HepG2 (cell line): ENCODE measurements around the gene SKIDA1. TPM values are rescaled to one million over a fixed set of nuclear protein-coding genes. Genes with fewer than 3 reads are reported as not detected.

ENCODE experiments used
- ATRX ChIP-seq: sonication (generic); formaldehyde crosslinking; IDR thresholded peaks from 2 replicates; pipeline ENCODE4 v1.4.0; 2020; ENCODE audit warnings: missing genetic modification reagents, borderline replicate concordance
- CSRNP1 ChIP-seq: sonication (generic); formaldehyde crosslinking; IDR thresholded peaks from 2 replicates; pipeline ENCODE4 v1.8.1; 2023; ENCODE audit warnings: mild to moderate bottlenecking, missing genetic modification reagents
- JDP2 ChIP-seq: sonication (generic); formaldehyde crosslinking; IDR thresholded peaks from 2 replicates; pipeline ENCODE4 v1.8.1; 2022; ENCODE audit warnings: missing genetic modification reagents, borderline replicate concordance
- NFATC3 ChIP-seq: sonication (generic); formaldehyde crosslinking; IDR thresholded peaks from 2 replicates; pipeline ENCODE4 v1.5.1; 2020; ENCODE audit warnings: mild to moderate bottlenecking, missing genetic modification reagents
- POLR2AphosphoS2 ChIP-seq: IDR thresholded peaks from 2 replicates; pipeline ENCODE4 v1.6.1; 2011; ENCODE audit warnings: low read depth, low read length, improper control_type of control experiment
- ZNF550 ChIP-seq: sonication (generic); formaldehyde crosslinking; IDR thresholded peaks from 2 replicates; pipeline ENCODE4 v1.4.0; 2020; ENCODE audit warnings: mild to moderate bottlenecking, missing genetic modification reagents, borderline replicate concordance
- ZNF570 ChIP-seq: sonication (generic); formaldehyde crosslinking; IDR thresholded peaks from 2 replicates; pipeline ENCODE4 v1.4.0; 2020; ENCODE audit warnings: mild to moderate bottlenecking, missing genetic modification reagents, borderline replicate concordance
- ZNF605 ChIP-seq: sonication (generic); formaldehyde crosslinking; IDR thresholded peaks from 2 replicates; pipeline ENCODE4 v1.8.0; 2022; ENCODE audit warnings: mild to moderate bottlenecking, missing genetic modification reagents
- polyA plus RNA-seq, 8 experiments: library from polyadenylated mRNA; depleted of rRNA in 3 of 8; stranded (reverse) in 7 of 8; unstranded in 1 of 8; fragments of >200 nt; fragmentation: Illumina TruSeq in 4 of 8; extraction: Trizol in 4 of 8; gene quantifications; 2 replicates each; pipeline versions ENCODE4 v1.2.1 to v1.2.3, GENCODE V29; 2011 to 2016; ENCODE audit warnings: low read depth in 4 of 8, missing spikeins in 1 of 8, mixed read lengths in 1 of 8; ENCODE audit not compliant: insufficient read depth in 1 of 8
- total RNA-seq, 5 experiments: library from RNA; depleted of rRNA; stranded (reverse); fragments of >200 nt; fragmentation: Illumina TruSeq; extraction: Trizol; gene quantifications; 2 replicates each; pipeline ENCODE4 v1.2.3, GENCODE V29; 2016; ENCODE audit warnings: low read depth in 1 of 5
- TF ChIP-seq, protein P1 (sequence below): sonication (generic); formaldehyde crosslinking; IDR thresholded peaks from 2 replicates; pipeline ENCODE4 v1.4.0; 2020; ENCODE audit warnings: missing genetic modification reagents
- TF ChIP-seq, protein P2 (sequence below): sonication (generic); formaldehyde crosslinking; conservative IDR thresholded peaks from 2 replicates; pipeline ENCODE4 v1.8.0; 2022; ENCODE audit warnings: missing genetic modification reagents
- TF ChIP-seq, protein P3 (sequence below): sonication (generic); formaldehyde crosslinking; IDR thresholded peaks from 2 replicates; pipeline ENCODE4 v1.9.0; 2021; ENCODE audit warnings: missing genetic modification reagents, borderline replicate concordance
- TF ChIP-seq, protein P4 (sequence below): sonication (generic); formaldehyde crosslinking; IDR thresholded peaks from 2 replicates; pipeline ENCODE4 v1.4.0; 2020; ENCODE audit warnings: mild to moderate bottlenecking, missing genetic modification reagents
- TF ChIP-seq, protein P5 (sequence below): sonication (generic); formaldehyde crosslinking; IDR thresholded peaks from 2 replicates; pipeline ENCODE4 v1.5.1; 2020; ENCODE audit warnings: mild to moderate bottlenecking, missing genetic modification reagents, borderline replicate concordance

SKIDA1 gene
- total and polyA plus RNA-seq, 2 of the 13 experiments (the other 11 are each of a cell fraction or from before 2014, with no cell fraction given), result 0.73 to 1.5 TPM

GRCh38 chr10:21524526-21525366 is 736 bp downstream of the SKIDA1 start (continued):
- TF ChIP-seq, protein P1, sequence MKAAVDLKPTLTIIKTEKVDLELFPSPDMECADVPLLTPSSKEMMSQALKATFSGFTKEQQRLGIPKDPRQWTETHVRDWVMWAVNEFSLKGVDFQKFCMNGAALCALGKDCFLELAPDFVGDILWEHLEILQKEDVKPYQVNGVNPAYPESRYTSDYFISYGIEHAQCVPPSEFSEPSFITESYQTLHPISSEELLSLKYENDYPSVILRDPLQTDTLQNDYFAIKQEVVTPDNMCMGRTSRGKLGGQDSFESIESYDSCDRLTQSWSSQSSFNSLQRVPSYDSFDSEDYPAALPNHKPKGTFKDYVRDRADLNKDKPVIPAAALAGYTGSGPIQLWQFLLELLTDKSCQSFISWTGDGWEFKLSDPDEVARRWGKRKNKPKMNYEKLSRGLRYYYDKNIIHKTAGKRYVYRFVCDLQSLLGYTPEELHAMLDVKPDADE (CRISPR knock-in tag), result no peak
- TF ChIP-seq ZNF550 (CRISPR knock-in tag) (no peak), POLR2AphosphoS2 (no peak), ZNF570 (CRISPR knock-in tag) (no peak), CSRNP1 (CRISPR knock-in tag) (no peak), JDP2 (CRISPR knock-in tag) (no peak), ZNF605 (no peak), NFATC3 (CRISPR knock-in tag) (no peak), ATRX (CRISPR knock-in tag) (no peak)
- TF ChIP-seq, protein P2, sequence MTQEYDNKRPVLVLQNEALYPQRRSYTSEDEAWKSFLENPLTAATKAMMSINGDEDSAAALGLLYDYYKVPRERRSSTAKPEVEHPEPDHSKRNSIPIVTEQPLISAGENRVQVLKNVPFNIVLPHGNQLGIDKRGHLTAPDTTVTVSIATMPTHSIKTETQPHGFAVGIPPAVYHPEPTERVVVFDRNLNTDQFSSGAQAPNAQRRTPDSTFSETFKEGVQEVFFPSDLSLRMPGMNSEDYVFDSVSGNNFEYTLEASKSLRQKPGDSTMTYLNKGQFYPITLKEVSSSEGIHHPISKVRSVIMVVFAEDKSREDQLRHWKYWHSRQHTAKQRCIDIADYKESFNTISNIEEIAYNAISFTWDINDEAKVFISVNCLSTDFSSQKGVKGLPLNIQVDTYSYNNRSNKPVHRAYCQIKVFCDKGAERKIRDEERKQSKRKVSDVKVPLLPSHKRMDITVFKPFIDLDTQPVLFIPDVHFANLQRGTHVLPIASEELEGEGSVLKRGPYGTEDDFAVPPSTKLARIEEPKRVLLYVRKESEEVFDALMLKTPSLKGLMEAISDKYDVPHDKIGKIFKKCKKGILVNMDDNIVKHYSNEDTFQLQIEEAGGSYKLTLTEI (CRISPR knock-in tag), result no peak
- TF ChIP-seq, protein P3, sequence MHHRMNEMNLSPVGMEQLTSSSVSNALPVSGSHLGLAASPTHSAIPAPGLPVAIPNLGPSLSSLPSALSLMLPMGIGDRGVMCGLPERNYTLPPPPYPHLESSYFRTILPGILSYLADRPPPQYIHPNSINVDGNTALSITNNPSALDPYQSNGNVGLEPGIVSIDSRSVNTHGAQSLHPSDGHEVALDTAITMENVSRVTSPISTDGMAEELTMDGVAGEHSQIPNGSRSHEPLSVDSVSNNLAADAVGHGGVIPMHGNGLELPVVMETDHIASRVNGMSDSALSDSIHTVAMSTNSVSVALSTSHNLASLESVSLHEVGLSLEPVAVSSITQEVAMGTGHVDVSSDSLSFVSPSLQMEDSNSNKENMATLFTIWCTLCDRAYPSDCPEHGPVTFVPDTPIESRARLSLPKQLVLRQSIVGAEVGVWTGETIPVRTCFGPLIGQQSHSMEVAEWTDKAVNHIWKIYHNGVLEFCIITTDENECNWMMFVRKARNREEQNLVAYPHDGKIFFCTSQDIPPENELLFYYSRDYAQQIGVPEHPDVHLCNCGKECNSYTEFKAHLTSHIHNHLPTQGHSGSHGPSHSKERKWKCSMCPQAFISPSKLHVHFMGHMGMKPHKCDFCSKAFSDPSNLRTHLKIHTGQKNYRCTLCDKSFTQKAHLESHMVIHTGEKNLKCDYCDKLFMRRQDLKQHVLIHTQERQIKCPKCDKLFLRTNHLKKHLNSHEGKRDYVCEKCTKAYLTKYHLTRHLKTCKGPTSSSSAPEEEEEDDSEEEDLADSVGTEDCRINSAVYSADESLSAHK, result no peak
- TF ChIP-seq, protein P4, sequence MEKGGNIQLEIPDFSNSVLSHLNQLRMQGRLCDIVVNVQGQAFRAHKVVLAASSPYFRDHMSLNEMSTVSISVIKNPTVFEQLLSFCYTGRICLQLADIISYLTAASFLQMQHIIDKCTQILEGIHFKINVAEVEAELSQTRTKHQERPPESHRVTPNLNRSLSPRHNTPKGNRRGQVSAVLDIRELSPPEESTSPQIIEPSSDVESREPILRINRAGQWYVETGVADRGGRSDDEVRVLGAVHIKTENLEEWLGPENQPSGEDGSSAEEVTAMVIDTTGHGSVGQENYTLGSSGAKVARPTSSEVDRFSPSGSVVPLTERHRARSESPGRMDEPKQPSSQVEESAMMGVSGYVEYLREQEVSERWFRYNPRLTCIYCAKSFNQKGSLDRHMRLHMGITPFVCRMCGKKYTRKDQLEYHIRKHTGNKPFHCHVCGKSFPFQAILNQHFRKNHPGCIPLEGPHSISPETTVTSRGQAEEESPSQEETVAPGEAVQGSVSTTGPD, result no peak
- TF ChIP-seq, protein P5, sequence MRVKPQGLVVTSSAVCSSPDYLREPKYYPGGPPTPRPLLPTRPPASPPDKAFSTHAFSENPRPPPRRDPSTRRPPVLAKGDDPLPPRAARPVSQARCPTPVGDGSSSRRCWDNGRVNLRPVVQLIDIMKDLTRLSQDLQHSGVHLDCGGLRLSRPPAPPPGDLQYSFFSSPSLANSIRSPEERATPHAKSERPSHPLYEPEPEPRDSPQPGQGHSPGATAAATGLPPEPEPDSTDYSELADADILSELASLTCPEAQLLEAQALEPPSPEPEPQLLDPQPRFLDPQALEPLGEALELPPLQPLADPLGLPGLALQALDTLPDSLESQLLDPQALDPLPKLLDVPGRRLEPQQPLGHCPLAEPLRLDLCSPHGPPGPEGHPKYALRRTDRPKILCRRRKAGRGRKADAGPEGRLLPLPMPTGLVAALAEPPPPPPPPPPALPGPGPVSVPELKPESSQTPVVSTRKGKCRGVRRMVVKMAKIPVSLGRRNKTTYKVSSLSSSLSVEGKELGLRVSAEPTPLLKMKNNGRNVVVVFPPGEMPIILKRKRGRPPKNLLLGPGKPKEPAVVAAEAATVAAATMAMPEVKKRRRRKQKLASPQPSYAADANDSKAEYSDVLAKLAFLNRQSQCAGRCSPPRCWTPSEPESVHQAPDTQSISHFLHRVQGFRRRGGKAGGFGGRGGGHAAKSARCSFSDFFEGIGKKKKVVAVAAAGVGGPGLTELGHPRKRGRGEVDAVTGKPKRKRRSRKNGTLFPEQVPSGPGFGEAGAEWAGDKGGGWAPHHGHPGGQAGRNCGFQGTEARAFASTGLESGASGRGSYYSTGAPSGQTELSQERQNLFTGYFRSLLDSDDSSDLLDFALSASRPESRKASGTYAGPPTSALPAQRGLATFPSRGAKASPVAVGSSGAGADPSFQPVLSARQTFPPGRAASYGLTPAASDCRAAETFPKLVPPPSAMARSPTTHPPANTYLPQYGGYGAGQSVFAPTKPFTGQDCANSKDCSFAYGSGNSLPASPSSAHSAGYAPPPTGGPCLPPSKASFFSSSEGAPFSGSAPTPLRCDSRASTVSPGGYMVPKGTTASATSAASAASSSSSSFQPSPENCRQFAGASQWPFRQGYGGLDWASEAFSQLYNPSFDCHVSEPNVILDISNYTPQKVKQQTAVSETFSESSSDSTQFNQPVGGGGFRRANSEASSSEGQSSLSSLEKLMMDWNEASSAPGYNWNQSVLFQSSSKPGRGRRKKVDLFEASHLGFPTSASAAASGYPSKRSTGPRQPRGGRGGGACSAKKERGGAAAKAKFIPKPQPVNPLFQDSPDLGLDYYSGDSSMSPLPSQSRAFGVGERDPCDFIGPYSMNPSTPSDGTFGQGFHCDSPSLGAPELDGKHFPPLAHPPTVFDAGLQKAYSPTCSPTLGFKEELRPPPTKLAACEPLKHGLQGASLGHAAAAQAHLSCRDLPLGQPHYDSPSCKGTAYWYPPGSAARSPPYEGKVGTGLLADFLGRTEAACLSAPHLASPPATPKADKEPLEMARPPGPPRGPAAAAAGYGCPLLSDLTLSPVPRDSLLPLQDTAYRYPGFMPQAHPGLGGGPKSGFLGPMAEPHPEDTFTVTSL, result 0 out of 2 replicates have a peak, but pooled peaks have one; percentile 16
